GM10266 (cell line): ENCODE measurements around the gene EPB41L5.
"Not testable (repeated sequence)": the region's sequence is repeated elsewhere in the genome, so short reads cannot be mapped to it uniquely, and the experiment has no call there.

ENCODE experiments used
- DNase-seq: peaks from one replicate; pipeline ENCODE4 v3.0.0; 2012; ENCODE audit errors: extremely low spot score
- TF ChIP-seq, protein P1 (sequence below): IDR thresholded peaks from 2 replicates; pipeline ENCODE4 v1.5.1; 2012; ENCODE audit warnings: mild to moderate bottlenecking, low read depth; ENCODE audit not compliant: control insufficient read depth, insufficient read depth; ENCODE audit errors: missing control alignments

Gene EPB41L5

DNA sequence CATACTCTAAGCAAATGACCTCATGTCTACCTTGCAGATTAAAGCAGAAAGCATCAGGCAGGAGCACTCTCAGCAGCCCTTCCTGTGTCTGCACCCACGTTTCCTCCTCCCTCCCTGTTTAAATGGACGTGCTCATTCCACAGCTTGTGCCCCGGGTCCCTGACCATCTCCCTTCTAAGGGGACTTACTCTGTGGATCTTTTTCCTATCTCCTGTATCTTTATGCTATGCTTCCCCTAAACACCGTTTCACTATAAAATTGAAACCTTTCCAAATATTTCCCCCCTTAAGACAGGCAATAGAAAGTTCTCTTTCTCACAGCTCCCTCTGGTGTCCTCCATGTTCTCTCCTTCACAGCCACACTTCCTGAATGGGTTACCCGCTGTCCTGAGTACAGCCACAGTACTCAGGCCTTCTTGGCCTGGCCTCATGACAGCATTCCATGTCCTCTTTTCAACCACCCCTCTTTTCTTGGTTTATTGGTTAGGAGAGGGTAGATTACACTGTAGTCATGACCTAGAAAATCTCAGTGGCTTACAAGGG is 169.2 kb downstream of the EPB41L5 start:
- DNase-seq, result no peak

DNA sequence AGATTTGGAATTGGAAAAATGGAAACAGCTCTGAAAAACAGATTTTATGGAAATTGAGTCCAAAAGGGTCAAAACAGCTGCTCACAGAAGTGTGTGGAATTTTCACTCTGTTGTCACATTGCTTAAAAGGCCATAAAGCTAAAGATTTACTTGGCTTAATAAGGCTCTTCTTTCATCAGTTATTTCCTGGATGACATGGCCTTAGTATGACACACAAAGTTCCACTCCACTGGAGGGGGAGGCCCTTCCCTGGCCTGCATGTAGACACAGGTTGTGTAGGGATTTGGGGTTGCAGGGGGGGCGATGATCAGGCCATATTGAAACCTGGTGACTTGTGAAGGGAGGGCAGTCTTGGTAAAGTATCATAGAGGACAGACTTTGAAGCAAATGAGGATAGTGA is 176.3 kb downstream of the EPB41L5 start:
- no peak for DNase-seq
- TF ChIP-seq, protein P1, sequence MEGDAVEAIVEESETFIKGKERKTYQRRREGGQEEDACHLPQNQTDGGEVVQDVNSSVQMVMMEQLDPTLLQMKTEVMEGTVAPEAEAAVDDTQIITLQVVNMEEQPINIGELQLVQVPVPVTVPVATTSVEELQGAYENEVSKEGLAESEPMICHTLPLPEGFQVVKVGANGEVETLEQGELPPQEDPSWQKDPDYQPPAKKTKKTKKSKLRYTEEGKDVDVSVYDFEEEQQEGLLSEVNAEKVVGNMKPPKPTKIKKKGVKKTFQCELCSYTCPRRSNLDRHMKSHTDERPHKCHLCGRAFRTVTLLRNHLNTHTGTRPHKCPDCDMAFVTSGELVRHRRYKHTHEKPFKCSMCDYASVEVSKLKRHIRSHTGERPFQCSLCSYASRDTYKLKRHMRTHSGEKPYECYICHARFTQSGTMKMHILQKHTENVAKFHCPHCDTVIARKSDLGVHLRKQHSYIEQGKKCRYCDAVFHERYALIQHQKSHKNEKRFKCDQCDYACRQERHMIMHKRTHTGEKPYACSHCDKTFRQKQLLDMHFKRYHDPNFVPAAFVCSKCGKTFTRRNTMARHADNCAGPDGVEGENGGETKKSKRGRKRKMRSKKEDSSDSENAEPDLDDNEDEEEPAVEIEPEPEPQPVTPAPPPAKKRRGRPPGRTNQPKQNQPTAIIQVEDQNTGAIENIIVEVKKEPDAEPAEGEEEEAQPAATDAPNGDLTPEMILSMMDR, result no peak

More for the DNA sequence above, 169.2 kb downstream of the EPB41L5 start:
- TF ChIP-seq, protein P1, result no peak

DNA sequence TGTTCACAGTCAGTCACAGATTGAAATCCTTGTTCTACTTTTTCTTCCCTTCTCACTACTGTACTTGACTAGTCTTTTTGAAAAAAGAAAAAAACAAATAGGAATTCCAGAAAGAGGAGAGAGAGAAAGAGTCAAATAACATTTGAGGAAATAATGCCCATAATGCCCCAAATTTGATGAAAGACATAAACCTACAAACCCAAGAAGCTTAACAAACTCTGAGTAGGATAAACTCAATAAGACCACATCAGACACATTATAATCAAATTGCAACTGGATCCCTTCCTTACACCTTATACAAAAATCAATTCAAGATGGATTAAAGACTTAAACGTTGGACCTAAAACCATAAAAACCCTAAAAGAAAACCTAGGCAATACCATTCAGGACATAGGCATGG is 179.4 kb downstream of the EPB41L5 start:
- TF ChIP-seq, protein P1, result no peak
- no peak for DNase-seq

DNA sequence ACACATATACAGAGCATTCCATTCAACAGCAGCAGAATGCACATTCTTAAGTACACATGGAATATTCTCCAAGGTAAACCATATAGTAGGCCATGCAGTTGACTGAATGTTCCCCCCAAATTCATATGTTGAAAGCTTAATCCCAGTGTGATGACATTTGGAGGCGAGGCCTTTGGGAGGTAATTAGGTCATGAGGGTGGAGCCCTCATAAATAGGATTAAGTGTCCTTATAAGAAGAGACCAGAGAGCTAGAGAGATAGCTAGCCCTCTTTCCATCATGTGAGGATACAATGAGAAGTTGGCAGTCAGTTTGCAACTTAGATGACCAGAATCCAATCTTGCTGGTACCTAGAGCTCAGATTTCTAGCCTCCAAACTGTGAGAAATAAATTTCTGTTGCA is 182.7 kb downstream of the EPB41L5 start:
- no peak for DNase-seq
- TF ChIP-seq, protein P1, result no peak

DNA sequence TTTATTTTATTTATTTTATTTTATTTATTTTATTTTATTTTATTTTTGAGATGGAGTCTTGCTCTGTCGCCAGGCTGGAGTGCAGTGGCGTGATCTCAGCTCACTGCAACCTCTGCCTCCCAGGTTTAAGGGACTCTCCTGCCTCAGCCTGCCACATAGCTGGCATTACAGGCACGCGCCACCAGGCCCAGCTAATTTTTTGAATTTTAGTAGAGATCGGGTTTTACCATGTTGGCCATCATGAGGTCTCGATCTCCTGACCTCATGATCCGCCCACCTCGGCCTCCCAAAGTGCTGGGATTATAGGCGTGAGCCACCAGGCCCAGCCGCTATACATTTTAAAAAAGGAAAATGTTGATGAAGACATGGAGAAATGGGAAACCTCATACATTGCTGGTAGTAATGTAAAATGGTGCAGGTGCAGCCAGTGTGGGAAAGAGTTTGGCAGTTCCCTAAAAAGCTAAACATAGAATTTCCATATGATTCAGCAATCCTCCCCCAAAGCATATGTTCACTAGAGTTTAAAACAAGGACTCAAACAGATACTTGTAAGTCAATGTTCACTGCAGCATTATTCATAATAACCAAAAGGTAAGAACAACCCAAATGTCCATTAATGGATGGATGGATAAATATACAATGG is 187.1 kb downstream of the EPB41L5 start:
- not testable (repeated sequence) for DNase-seq

DNA sequence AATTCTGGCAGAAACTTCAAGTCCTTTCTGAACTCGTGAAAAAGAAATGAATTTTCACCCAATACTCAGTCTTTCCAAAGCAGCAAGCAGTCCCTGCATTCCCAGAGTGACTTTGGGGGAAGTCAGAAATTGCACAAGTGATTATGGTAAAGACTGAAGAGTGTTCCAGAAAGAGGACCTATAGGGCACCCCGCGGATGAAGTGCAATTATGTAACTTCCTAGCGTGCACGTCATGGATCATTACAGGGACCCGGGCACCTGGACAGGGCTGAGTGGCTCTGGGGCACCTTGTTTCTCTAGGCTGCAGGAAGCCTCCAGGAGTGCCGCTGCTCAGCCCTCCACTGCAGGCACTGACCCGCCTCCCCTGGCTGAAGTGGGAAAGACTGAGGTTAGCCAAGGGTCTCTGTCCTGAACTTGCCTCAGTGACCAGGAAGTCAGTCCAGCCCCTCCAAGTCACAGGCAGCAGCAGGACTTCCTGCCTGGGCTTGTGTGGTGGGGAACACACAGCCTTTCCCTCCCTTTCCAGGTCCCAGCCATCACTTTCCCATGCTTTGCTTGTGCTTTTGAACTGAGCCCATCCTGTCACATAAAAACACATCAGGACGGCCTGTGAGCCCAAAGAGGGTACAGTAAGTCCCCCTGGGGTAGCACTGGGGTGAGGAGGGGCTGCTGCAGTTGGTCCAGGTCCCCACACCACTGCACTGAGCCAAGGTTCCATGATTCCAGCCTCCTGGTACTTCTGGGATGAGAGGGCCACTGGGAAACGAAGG is 190.6 kb downstream of the EPB41L5 start:
- no peak for DNase-seq
- TF ChIP-seq, protein P1, result no peak

DNA sequence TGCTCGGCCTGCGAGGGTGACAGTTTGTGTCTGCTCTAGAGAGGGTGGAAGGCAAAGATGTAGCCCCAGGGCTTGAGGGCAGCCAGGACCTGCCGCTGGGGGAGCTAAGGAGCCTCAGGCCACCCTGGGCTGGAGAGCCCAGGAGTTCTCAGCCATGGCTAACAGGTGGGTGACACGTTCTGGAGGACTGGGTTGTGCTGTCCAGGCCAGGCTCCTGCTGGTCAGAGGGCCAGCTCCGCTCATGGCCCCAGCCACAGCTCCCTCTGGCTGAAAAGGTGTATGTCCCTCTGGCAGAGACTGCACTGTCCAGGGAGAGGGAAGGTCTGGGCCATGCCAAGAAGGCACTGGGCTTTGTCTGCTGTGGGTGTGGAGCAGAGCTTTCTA is 191.1 kb downstream of the EPB41L5 start:
- TF ChIP-seq, protein P1, result no peak
- no peak for DNase-seq

DNA sequence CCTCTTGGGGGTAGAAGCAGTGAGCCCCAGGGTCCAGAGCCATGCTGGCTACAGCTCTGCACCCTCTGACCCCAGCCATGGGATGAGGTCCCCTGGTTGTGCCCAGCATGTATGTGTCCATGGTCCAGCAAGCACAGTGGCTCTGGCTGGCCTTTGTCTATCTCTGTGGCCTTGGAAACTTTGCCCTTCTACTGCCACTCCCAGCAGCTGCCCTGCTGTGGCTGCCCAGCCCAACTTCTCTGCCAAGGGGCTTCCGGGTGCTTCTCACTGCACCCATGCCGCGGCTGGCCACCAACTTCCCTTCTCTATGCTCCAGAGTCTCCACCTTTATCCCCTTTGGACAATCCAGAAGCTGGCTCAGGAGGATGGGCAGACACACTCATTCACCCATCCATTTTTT is 191.5 kb downstream of the EPB41L5 start:
- DNase-seq, result no peak
- TF ChIP-seq, protein P1, result no peak
